SK-N-SH treated with all-trans-retinoic acid at 6 μM for 48 hours (cell line): ENCODE measurements around the gene PCK1.

Experiments
- ATAC-seq: fragments of 200-7000 bp; cut with Tn5 transposase; 3 replicates; pipeline ENCODE4 v1.9.1; 2020; ENCODE audit warnings: mild to moderate bottlenecking, moderate library complexity
- ARNTL ChIP-seq: fragments of 450-650 bp; formaldehyde crosslinking; IDR thresholded peaks from 2 replicates; pipeline ENCODE4 v1.5.0; 2020; ENCODE audit warnings: low read depth, mild to moderate bottlenecking, moderate library complexity, borderline replicate concordance
- CSDC2 ChIP-seq: fragments of 250-450 bp; sonication (Bioruptor Pico); IDR thresholded peaks from 2 replicates; pipeline ENCODE4 v1.5.0; 2020; ENCODE audit warnings: mild to moderate bottlenecking, moderate library complexity
- ESRRG ChIP-seq: fragments of 250-450 bp; sonication (Bioruptor Pico); IDR thresholded peaks from 2 replicates; pipeline ENCODE4 v1.6.1; 2021; ENCODE audit warnings: mild to moderate bottlenecking
- GLIS3 ChIP-seq: fragments of 250-450 bp; sonication (Bioruptor Pico); IDR thresholded peaks from 2 replicates; pipeline ENCODE4 v1.5.0; 2020; ENCODE audit warnings: mild to moderate bottlenecking, moderate library complexity
- ISL1 ChIP-seq: fragments of 250-450 bp; sonication (Bioruptor Pico); IDR thresholded peaks from 2 replicates; pipeline ENCODE4 v2.1.2; 2022; ENCODE audit warnings: mild to moderate bottlenecking, moderate library complexity
- OSR1 ChIP-seq: fragments of 250-450 bp; sonication (Bioruptor Pico); IDR thresholded peaks from 2 replicates; pipeline ENCODE4 v1.8.0; 2022; ENCODE audit warnings: moderate library complexity, mild to moderate bottlenecking, inconsistent platforms
- PPARA ChIP-seq: fragments of 250-450 bp; sonication (Bioruptor Pico); IDR thresholded peaks from 2 replicates; pipeline ENCODE4 v1.5.0; 2020; ENCODE audit warnings: mild to moderate bottlenecking, borderline replicate concordance
- RARB ChIP-seq: fragments of 250-450 bp; sonication (Bioruptor Pico); IDR thresholded peaks from 2 replicates; pipeline ENCODE4 v1.8.0; 2021; ENCODE audit warnings: mild to moderate bottlenecking, moderate library complexity
- SNAI2 ChIP-seq: fragments of 250-450 bp; sonication (Bioruptor Pico); IDR thresholded peaks from 2 replicates; pipeline ENCODE4 v1.5.0; 2020; ENCODE audit warnings: mild to moderate bottlenecking, moderate library complexity
- TCF4 ChIP-seq: fragments of 250-450 bp; sonication (Bioruptor Pico); IDR thresholded peaks from 2 replicates; pipeline ENCODE4 v1.8.0; 2021; ENCODE audit warnings: mild to moderate bottlenecking, moderate library complexity, borderline replicate concordance
- TOX ChIP-seq: fragments of 250-450 bp; sonication (Bioruptor Pico); IDR thresholded peaks from 2 replicates; pipeline ENCODE4 v1.8.0; 2021; ENCODE audit warnings: mild to moderate bottlenecking, moderate library complexity, borderline replicate concordance
- ZC3H10 ChIP-seq: fragments of 250-450 bp; sonication (Bioruptor Pico); IDR thresholded peaks from 2 replicates; pipeline ENCODE4 v1.5.1; 2021; ENCODE audit warnings: mild to moderate bottlenecking, moderate library complexity
- ZFP30 ChIP-seq: fragments of 450-650 bp; formaldehyde crosslinking; IDR thresholded peaks from 2 replicates; pipeline ENCODE4 v1.5.0; 2022; ENCODE audit warnings: mild to moderate bottlenecking, moderate library complexity
- ZNF565 ChIP-seq: fragments of 450-650 bp; formaldehyde crosslinking; conservative IDR thresholded peaks from 2 replicates; pipeline ENCODE4 v1.5.0; 2020; ENCODE audit warnings: low read depth, mild to moderate bottlenecking, moderate library complexity
- ZNF70 ChIP-seq: fragments of 450-650 bp; formaldehyde crosslinking; IDR thresholded peaks from 2 replicates; pipeline ENCODE4 v1.5.0; 2020; ENCODE audit warnings: mild to moderate bottlenecking, moderate library complexity
- ZNF8 ChIP-seq: fragments of 450-650 bp; formaldehyde crosslinking; IDR thresholded peaks from 2 replicates; pipeline ENCODE4 v1.5.0; 2020; ENCODE audit warnings: mild to moderate bottlenecking, moderate library complexity
- TF ChIP-seq, protein P1 (sequence below): fragments of 250-450 bp; sonication (Bioruptor Pico); IDR thresholded peaks from 2 replicates; pipeline ENCODE4 v1.5.0; 2020; ENCODE audit warnings: mild to moderate bottlenecking, moderate library complexity
- TF ChIP-seq, protein P2 (sequence below): fragments of 250-450 bp; sonication (Bioruptor Pico); IDR thresholded peaks from 2 replicates; pipeline ENCODE4 v1.5.1; 2021; ENCODE audit warnings: mild to moderate bottlenecking, moderate library complexity
- TF ChIP-seq, protein P3 (sequence below): fragments of 250-450 bp; sonication (Bioruptor Pico); IDR thresholded peaks from 2 replicates; pipeline ENCODE4 v1.5.1; 2020; ENCODE audit warnings: low read depth, mild to moderate bottlenecking, moderate library complexity
- TF ChIP-seq, protein P4 (sequence below): fragments of 250-450 bp; sonication (Bioruptor Pico); IDR thresholded peaks from 2 replicates; pipeline ENCODE4 v1.8.0; 2021; ENCODE audit warnings: low read depth, mild to moderate bottlenecking, moderate library complexity, borderline replicate concordance
- TF ChIP-seq, protein P5 (sequence below): fragments of 250-450 bp; sonication (Bioruptor Pico); IDR thresholded peaks from 2 replicates; pipeline ENCODE4 v1.8.0; 2020; ENCODE audit warnings: mild to moderate bottlenecking, moderate library complexity, borderline replicate concordance

Gene PCK1

DNA sequence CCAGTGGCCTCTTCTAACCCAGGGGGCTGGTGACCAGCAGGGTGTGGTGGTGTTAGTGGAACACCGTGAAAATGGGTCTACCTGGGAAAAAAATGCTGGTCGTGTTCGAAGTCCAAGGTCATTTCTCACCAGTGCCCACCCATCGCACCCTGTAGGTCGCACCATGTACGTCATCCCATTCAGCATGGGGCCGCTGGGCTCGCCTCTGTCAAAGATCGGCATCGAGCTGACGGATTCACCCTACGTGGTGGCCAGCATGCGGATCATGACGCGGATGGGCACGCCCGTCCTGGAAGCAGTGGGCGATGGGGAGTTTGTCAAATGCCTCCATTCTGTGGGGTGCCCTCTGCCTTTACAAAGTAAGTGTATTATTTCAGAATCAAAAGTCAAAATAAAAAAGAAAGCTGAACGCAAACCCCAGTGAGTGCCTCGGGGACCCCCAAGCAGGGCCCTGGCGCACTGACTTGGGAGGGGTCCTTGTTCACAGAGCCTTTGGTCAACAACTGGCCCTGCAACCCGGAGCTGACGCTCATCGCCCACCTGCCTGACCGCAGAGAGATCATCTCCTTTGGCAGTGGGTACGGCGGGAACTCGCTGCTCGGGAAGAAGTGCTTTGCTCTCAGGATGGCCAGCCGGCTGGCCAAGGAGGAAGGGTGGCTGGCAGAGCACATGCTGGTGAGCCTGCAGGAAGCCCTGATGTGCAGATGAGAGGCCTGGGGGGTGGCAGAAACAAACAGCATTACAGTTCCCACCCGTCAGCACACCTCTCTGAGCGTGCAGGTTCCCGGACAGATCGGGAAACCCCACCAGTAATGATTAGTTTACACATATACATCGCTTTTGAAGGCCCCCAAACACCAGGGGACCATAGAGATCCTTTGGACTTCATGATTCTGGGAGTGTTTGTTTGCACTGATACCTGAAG lies 1.9 kb downstream of the PCK1 start:
- no peak for ATAC-seq

DNA sequence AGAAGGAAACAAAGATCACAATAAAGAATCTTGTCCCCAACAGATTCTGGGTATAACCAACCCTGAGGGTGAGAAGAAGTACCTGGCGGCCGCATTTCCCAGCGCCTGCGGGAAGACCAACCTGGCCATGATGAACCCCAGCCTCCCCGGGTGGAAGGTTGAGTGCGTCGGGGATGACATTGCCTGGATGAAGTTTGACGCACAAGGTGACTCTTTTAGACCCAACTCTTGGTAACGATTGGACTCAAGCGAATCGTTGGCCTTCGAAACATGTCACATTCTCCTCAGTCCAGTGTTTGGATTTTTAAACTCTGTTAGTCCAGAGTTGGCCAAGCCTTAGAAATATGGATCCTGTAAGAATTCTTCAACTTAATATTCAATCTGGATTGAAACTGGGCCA lies 2.6 kb downstream of the PCK1 start:
- no peak for ATAC-seq
- TF ChIP-seq, protein P1, sequence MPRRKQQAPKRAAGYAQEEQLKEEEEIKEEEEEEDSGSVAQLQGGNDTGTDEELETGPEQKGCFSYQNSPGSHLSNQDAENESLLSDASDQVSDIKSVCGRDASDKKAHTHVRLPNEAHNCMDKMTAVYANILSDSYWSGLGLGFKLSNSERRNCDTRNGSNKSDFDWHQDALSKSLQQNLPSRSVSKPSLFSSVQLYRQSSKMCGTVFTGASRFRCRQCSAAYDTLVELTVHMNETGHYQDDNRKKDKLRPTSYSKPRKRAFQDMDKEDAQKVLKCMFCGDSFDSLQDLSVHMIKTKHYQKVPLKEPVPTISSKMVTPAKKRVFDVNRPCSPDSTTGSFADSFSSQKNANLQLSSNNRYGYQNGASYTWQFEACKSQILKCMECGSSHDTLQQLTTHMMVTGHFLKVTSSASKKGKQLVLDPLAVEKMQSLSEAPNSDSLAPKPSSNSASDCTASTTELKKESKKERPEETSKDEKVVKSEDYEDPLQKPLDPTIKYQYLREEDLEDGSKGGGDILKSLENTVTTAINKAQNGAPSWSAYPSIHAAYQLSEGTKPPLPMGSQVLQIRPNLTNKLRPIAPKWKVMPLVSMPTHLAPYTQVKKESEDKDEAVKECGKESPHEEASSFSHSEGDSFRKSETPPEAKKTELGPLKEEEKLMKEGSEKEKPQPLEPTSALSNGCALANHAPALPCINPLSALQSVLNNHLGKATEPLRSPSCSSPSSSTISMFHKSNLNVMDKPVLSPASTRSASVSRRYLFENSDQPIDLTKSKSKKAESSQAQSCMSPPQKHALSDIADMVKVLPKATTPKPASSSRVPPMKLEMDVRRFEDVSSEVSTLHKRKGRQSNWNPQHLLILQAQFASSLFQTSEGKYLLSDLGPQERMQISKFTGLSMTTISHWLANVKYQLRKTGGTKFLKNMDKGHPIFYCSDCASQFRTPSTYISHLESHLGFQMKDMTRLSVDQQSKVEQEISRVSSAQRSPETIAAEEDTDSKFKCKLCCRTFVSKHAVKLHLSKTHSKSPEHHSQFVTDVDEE (CRISPR knock-in tag) = no peak
- no peak for TF ChIP-seq OSR1 (CRISPR knock-in tag)
- no peak for TF ChIP-seq ZNF70 (CRISPR knock-in tag)
- TF ChIP-seq RARB (CRISPR knock-in tag) = no peak
- no peak for TF ChIP-seq GLIS3 (CRISPR knock-in tag)
- no peak for TF ChIP-seq TCF4 (CRISPR knock-in tag)
- TF ChIP-seq SNAI2 (CRISPR knock-in tag) = no peak
- no peak for TF ChIP-seq ISL1 (CRISPR knock-in tag)
- TF ChIP-seq ZNF565 (CRISPR knock-in tag) = no peak
- TF ChIP-seq ZC3H10 (CRISPR knock-in tag) = no peak
- no peak for TF ChIP-seq PPARA
- no peak for TF ChIP-seq CSDC2
- TF ChIP-seq ZNF8 (CRISPR knock-in tag) = no peak
- TF ChIP-seq ESRRG (CRISPR knock-in tag) = no peak
- no peak for TF ChIP-seq ZFP30 (CRISPR knock-in tag)
- no peak for TF ChIP-seq TOX (CRISPR knock-in tag)
- TF ChIP-seq, protein P2, sequence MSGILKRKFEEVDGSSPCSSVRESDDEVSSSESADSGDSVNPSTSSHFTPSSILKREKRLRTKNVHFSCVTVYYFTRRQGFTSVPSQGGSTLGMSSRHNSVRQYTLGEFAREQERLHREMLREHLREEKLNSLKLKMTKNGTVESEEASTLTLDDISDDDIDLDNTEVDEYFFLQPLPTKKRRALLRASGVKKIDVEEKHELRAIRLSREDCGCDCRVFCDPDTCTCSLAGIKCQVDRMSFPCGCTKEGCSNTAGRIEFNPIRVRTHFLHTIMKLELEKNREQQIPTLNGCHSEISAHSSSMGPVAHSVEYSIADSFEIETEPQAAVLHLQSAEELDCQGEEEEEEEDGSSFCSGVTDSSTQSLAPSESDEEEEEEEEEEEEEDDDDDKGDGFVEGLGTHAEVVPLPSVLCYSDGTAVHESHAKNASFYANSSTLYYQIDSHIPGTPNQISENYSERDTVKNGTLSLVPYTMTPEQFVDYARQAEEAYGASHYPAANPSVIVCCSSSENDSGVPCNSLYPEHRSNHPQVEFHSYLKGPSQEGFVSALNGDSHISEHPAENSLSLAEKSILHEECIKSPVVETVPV (CRISPR knock-in tag) = no peak
- TF ChIP-seq, protein P3, sequence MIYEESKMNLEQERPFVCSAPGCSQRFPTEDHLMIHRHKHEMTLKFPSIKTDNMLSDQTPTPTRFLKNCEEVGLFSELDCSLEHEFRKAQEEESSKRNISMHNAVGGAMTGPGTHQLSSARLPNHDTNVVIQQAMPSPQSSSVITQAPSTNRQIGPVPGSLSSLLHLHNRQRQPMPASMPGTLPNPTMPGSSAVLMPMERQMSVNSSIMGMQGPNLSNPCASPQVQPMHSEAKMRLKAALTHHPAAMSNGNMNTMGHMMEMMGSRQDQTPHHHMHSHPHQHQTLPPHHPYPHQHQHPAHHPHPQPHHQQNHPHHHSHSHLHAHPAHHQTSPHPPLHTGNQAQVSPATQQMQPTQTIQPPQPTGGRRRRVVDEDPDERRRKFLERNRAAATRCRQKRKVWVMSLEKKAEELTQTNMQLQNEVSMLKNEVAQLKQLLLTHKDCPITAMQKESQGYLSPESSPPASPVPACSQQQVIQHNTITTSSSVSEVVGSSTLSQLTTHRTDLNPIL = no peak

More for the DNA sequence above, 1.9 kb downstream of the PCK1 start:
- no peak for TF ChIP-seq OSR1 (CRISPR knock-in tag)
- TF ChIP-seq, protein P4, sequence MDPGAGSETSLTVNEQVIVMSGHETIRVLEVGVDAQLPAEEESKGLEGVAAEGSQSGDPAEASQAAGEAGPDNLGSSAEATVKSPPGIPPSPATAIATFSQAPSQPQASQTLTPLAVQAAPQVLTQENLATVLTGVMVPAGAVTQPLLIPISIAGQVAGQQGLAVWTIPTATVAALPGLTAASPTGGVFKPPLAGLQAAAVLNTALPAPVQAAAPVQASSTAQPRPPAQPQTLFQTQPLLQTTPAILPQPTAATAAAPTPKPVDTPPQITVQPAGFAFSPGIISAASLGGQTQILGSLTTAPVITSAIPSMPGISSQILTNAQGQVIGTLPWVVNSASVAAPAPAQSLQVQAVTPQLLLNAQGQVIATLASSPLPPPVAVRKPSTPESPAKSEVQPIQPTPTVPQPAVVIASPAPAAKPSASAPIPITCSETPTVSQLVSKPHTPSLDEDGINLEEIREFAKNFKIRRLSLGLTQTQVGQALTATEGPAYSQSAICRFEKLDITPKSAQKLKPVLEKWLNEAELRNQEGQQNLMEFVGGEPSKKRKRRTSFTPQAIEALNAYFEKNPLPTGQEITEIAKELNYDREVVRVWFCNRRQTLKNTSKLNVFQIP = no peak
- TF ChIP-seq, protein P5, sequence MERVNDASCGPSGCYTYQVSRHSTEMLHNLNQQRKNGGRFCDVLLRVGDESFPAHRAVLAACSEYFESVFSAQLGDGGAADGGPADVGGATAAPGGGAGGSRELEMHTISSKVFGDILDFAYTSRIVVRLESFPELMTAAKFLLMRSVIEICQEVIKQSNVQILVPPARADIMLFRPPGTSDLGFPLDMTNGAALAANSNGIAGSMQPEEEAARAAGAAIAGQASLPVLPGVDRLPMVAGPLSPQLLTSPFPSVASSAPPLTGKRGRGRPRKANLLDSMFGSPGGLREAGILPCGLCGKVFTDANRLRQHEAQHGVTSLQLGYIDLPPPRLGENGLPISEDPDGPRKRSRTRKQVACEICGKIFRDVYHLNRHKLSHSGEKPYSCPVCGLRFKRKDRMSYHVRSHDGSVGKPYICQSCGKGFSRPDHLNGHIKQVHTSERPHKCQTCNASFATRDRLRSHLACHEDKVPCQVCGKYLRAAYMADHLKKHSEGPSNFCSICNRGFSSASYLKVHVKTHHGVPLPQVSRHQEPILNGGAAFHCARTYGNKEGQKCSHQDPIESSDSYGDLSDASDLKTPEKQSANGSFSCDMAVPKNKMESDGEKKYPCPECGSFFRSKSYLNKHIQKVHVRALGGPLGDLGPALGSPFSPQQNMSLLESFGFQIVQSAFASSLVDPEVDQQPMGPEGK (CRISPR knock-in tag) = no peak
- TF ChIP-seq ZNF8 (CRISPR knock-in tag) = no peak
- TF ChIP-seq TCF4 (CRISPR knock-in tag) = no peak

DNA sequence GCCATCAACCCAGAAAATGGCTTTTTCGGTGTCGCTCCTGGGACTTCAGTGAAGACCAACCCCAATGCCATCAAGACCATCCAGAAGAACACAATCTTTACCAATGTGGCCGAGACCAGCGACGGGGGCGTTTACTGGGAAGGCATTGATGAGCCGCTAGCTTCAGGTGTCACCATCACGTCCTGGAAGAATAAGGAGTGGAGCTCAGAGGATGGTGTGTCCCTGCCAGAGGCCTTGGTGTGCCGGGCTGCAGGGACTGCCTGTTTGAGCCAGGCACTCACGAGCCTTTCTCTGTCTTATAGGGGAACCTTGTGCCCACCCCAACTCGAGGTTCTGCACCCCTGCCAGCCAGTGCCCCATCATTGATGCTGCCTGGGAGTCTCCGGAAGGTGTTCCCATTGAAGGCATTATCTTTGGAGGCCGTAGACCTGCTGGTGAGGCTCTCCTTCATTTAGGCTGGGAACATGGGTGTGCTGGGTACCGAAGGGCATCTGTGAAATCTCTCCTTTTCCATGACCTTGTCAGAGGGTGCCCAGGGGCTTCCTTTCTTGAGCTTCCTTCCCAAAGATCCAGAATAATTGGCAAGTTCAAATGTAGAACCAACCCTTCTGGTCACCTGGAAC lies 3.4 kb downstream of the PCK1 start:
- ATAC-seq = no peak
- TF ChIP-seq ZC3H10 (CRISPR knock-in tag) (no peak), CSDC2 (no peak), OSR1 (CRISPR knock-in tag) (no peak), ESRRG (CRISPR knock-in tag) (no peak), ARNTL (CRISPR knock-in tag) (no peak), RARB (CRISPR knock-in tag) (no peak), TCF4 (CRISPR knock-in tag) (no peak)
- TF ChIP-seq, protein P5 (CRISPR knock-in tag) = no peak
- TF ChIP-seq, protein P1 (CRISPR knock-in tag) = no peak
- TF ChIP-seq, all 23 proteins: peak for 0
